ENCODE measurements around the gene PRSS33.

GRCh38 chr16:2779978-2780898 is 7.1 kb downstream of the PRSS33 start:
- no peak for TF ChIP-seq POLR2AphosphoS5 (IDR thresholded peaks at IDR 0.05; ENCODE audit: low read depth, low read length)
- TF ChIP-seq PAX5 (IDR thresholded peaks at IDR 0.05; ENCODE audit: insufficient read depth, low read length, severe bottlenecking) = no peak
- no peak for TF ChIP-seq POLR2A (IDR thresholded peaks at IDR 0.05; ENCODE audit: low read depth, low read length)

All from GM12891 (cell line).